Measurements from ENCODE around the gene AMMECR1L.

AMMECR1L gene

GRCh38 chr2:127901339-127902056 lies 15.7 kb upstream of the AMMECR1L start:
- Histone ChIP-seq H2AFZ (ENCODE audit: low read length) (no peak overlapping the region), H4K20me1 (ENCODE audit: insufficient read depth, low read length, poor library complexity, severe bottlenecking) (no peaks in the 10 kb centered on the region), H3F3A (ENCODE audit: low read depth) (no peaks in the 10 kb centered on the region), H3K4me2 (ENCODE audit: low read depth, low read length, poor library complexity, severe bottlenecking) (no peak overlapping the region), H3K4me3 (ENCODE audit: low read length, poor library complexity, severe bottlenecking) (no peak overlapping the region), H3K4me1 (ENCODE audit: insufficient read depth, low read length, poor library complexity, severe bottlenecking) (no peaks in the 10 kb centered on the region), H3K79me2 (ENCODE audit: insufficient read depth, low read length) (no peaks in the 10 kb centered on the region), H3K9me2 (replicated peaks; ENCODE audit: low read depth, low read length) (no peaks in the 10 kb centered on the region), H3K9me3 (ENCODE audit: insufficient read depth, low read depth, low read length) (no peaks in the 10 kb centered on the region), H3K36me3 (ENCODE audit: insufficient read depth, low read length) (no peaks in the 10 kb centered on the region), H3K9ac (ENCODE audit: low read depth, low read length, poor library complexity, severe bottlenecking) (no peak overlapping the region), H3K27me3 (ENCODE audit: insufficient read depth, low read length, poor library complexity, severe bottlenecking) (no peaks in the 10 kb centered on the region)
- TF ChIP-seq EZH2phosphoT487 (IDR thresholded peaks at IDR 0.05; ENCODE audit: borderline replicate concordance) (no peak), CTCF (conservative IDR thresholded peaks at IDR 0.05; ENCODE audit: low read length) (no peak)

- TF ChIP-seq CTCF (conservative IDR thresholded peaks at IDR 0.05; ENCODE audit: low read length) (no peak), EZH2phosphoT487 (IDR thresholded peaks at IDR 0.05; ENCODE audit: borderline replicate concordance) (no peak)
- Histone ChIP-seq H3K4me3 (ENCODE audit: low read length, poor library complexity, severe bottlenecking) (no peak overlapping the region), H2AFZ (ENCODE audit: low read length) (no peak overlapping the region), H3K9me3 (ENCODE audit: insufficient read depth, low read depth, low read length) (no peaks in the 10 kb centered on the region), H3K4me1 (ENCODE audit: insufficient read depth, low read length, poor library complexity, severe bottlenecking) (no peaks in the 10 kb centered on the region), H3K27me3 (ENCODE audit: insufficient read depth, low read length, poor library complexity, severe bottlenecking) (no peaks in the 10 kb centered on the region), H3K9ac (ENCODE audit: low read depth, low read length, poor library complexity, severe bottlenecking) (no peak overlapping the region), H3K4me2 (ENCODE audit: low read depth, low read length, poor library complexity, severe bottlenecking) (no peak overlapping the region), H4K20me1 (ENCODE audit: insufficient read depth, low read length, poor library complexity, severe bottlenecking) (no peaks in the 10 kb centered on the region), H3K36me3 (ENCODE audit: insufficient read depth, low read length) (no peaks in the 10 kb centered on the region), H3K79me2 (ENCODE audit: insufficient read depth, low read length) (no peaks in the 10 kb centered on the region), H3K9me2 (replicated peaks; ENCODE audit: low read depth, low read length) (no peaks in the 10 kb centered on the region), H3F3A (ENCODE audit: low read depth) (no peaks in the 10 kb centered on the region)
Measured at GRCh38 chr2:127897531-127898211, 11.9 kb upstream of the AMMECR1L start.

GRCh38 chr2:127893494-127893893 lies 7.7 kb upstream of the AMMECR1L start:
- H3K9me3 ChIP-seq (ENCODE audit: insufficient read depth, low read depth, low read length), result no peaks in the 10 kb centered on the region
- no peaks in the 10 kb centered on the region for H3K36me3 ChIP-seq (ENCODE audit: insufficient read depth, low read length)
- no peaks in the 10 kb centered on the region for H3K9me2 ChIP-seq (replicated peaks; ENCODE audit: low read depth, low read length)
- H2AFZ ChIP-seq (ENCODE audit: low read length), result no peak overlapping the region
- no peaks in the 10 kb centered on the region for H3F3A ChIP-seq (ENCODE audit: low read depth)
- no peaks in the 10 kb centered on the region for H3K79me2 ChIP-seq (ENCODE audit: insufficient read depth, low read length)
- no peaks in the 10 kb centered on the region for H4K20me1 ChIP-seq (ENCODE audit: insufficient read depth, low read length, poor library complexity, severe bottlenecking)
- no peaks in the 10 kb centered on the region for H3K4me1 ChIP-seq (ENCODE audit: insufficient read depth, low read length, poor library complexity, severe bottlenecking)
- no peak overlapping the region for H3K4me2 ChIP-seq (ENCODE audit: low read depth, low read length, poor library complexity, severe bottlenecking)
- H3K9ac ChIP-seq (ENCODE audit: low read depth, low read length, poor library complexity, severe bottlenecking), result no peak overlapping the region
- no peaks in the 10 kb centered on the region for H3K27me3 ChIP-seq (ENCODE audit: insufficient read depth, low read length, poor library complexity, severe bottlenecking)
- no peak overlapping the region for H3K4me3 ChIP-seq (ENCODE audit: low read length, poor library complexity, severe bottlenecking)
- TF ChIP-seq CTCF (conservative IDR thresholded peaks at IDR 0.05; ENCODE audit: low read length) (no peak), EZH2phosphoT487 (IDR thresholded peaks at IDR 0.05; ENCODE audit: borderline replicate concordance) (no peak)
